IPS-NIHi7 (cell line): ENCODE data around the gene DHX34.
"Not testable (repeated sequence)": the region's sequence is repeated elsewhere in the genome, so short reads cannot be mapped to it uniquely, and the experiment has no call there.

Source experiments
- DNase-seq: peaks from one replicate; pipeline ENCODE4 v3.0.0; 2012; ENCODE audit warnings: mixed read lengths; ENCODE audit errors: extremely low spot score

The DHX34 gene, protein sequence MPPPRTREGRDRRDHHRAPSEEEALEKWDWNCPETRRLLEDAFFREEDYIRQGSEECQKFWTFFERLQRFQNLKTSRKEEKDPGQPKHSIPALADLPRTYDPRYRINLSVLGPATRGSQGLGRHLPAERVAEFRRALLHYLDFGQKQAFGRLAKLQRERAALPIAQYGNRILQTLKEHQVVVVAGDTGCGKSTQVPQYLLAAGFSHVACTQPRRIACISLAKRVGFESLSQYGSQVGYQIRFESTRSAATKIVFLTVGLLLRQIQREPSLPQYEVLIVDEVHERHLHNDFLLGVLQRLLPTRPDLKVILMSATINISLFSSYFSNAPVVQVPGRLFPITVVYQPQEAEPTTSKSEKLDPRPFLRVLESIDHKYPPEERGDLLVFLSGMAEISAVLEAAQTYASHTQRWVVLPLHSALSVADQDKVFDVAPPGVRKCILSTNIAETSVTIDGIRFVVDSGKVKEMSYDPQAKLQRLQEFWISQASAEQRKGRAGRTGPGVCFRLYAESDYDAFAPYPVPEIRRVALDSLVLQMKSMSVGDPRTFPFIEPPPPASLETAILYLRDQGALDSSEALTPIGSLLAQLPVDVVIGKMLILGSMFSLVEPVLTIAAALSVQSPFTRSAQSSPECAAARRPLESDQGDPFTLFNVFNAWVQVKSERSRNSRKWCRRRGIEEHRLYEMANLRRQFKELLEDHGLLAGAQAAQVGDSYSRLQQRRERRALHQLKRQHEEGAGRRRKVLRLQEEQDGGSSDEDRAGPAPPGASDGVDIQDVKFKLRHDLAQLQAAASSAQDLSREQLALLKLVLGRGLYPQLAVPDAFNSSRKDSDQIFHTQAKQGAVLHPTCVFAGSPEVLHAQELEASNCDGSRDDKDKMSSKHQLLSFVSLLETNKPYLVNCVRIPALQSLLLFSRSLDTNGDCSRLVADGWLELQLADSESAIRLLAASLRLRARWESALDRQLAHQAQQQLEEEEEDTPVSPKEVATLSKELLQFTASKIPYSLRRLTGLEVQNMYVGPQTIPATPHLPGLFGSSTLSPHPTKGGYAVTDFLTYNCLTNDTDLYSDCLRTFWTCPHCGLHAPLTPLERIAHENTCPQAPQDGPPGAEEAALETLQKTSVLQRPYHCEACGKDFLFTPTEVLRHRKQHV

DNA sequence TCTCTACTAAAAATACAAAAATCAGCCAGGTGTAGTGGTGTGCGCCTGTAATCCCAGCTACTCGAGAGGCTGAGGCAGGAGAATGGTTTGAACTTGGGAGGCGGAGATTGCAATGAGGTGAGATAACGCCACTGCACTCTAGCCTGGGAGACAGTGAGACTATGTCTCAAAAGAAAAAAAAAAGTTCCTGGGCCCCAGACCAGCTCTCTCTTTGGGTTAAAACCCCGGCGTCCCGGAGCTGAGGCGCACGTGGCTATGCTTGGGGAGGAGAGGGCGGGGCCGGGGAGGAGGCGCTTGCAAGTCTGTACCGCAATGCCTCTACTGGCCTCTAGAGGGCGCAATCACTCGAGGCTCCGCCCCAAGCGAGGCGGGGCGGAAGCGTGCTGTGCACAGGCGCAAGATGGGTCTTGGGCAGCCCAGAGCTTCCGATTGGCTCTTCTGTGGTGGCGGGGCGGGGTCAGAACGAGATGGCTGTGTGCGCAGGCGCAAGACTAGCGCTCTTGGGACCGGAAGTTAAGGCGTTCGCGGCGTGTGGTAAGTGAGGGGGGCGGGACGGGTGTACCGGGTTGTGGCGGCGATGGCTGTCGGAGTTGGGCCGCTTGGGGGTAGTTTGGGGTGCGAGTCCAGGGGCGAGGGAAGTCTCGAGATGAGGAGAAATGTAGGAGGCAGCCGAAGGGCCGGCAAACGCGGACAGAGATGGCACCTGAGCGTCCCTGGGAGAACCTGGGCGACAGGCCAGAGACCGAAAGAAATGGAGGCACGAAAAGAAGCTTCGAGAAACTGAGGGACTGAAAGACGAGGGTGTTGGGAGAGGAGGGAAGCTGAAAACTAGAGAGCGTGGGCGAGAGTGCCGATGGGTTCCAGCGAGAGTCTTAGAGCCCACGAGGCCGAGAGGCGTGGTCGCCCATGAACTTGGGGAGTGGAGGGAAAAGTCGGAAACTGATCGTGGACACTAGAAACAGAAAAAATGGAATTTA lies at the start of gene DHX34:
Gene DHX34 (plus strand): TSS at position 497 of the 977 bp plus-strand sequence. CDS start 3,716 bp downstream, outside the sequence.
- DNase-seq: peak; percentile 100

DNA sequence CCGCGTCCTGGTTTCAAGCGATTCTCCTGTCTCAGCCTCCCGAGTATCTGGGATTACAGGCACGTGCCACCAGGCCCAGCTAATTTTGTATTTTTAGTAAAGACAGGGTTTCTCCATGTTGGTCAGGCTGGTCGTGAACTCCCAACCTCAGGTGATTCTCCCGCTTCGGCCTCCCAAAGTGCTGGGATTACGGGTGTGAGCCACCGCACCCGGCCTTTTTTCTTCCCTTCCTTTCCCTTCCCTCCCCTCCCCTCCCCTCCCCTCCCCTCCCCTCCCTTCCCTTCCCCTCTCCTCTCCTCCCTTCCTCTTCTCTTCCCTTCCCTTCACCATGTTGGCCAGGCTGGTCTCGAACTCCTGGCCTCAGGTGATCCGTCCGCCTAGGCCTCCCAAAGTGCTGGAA lies 48.2 kb upstream of the DHX34 start:
- DNase-seq: not testable (repeated sequence)

DNA sequence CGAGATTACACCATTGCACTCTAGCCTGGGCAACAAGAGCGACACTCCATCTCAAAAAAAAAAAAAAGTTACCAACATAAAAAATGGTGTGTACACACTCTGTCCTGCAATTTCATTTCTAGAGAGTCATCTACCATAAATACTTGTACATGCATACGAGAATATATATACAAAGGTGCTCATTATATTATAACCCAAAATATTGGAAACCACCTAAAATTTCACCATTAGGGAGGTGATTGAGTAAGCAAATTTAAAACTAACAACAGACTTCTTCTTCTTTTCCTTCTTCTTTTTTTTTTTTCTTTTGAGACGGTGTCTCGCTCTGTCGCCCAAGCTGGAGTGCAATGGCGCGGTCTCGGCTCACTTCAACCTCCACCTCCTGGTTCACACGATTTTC lies 46.9 kb upstream of the DHX34 start:
- DNase-seq: no peak

DNA sequence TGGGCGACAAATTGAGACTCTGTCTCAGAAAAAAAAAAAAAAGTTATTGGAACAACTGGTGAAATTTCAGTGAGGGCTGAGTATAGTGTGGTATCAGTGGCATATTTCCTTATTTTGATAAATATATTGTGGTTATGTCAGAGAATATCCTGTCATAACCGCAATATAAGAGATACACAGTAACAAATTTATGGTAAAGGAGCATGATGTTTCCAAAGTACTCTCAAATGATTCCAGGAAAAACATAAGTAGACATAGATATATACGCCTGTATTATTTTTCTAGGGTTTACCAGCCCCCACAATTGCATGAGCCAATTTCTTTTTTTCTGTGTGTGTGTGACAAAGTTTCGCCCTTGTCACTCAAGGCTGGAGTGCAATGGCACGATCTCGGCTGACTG lies 45.1 kb upstream of the DHX34 start:
- no peak for DNase-seq

DNA sequence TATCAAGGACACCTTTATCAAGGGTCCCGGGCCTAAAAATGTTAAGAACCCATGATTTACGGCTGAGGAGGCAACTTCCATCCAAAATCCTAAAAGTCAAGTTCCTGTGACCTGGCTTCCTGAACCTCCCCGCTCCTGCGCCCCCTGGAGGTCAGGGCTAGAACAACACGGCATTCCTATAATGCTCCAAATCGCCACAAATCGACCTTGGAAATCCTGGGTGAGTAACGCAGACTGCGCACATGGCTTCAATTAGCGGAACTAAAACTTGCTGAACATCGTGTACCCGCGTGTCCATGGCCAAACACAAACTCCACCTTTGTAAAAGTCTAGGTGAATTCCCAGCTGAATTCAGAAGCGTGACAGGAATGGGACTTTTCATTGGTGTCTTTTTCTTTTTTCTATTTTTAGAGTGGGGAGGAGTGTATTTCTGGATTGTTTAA lies 43.8 kb upstream of the DHX34 start:
- peak; percentile 87 for DNase-seq

DNA sequence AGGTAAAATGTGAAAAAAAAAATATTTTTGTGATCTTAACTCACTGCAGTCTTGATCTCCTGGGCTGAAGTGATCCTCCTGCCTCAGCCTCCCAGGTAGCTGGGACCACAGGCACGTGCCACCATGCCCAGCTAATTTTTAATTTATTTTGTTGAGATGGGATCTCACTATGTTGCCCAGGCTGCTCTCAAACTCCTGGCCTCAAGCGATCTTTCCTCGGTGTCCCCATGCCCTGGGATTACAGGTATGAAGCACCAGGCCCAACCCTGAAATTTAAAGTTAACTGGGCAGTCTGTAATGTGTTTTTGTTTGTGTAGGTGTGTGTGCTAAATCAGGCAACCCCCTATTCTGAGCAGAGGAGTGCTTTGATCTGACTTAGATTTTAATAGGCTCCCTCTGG lies 42.8 kb upstream of the DHX34 start:
- DNase-seq: no peak

DNA sequence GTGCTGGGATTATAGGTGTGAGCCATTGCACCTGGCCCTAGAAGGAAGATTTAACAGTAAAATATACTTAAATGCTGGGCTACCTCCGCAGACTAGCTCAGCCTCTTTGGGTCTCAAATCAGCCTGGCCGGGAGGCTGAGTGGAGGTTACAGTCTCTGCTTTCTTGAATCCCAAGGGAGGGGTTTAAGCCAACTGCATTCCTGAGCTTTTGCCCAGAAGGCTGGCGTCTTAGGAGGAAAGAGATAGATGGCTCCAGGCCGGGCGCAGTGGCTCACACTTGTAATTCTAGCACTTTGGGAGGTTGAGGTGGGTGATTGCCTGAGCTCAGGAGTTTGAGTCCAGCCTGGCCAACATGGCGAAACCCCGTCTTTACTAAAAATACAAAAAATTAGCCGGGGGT lies 40.1 kb upstream of the DHX34 start:
- no peak for DNase-seq

DNA sequence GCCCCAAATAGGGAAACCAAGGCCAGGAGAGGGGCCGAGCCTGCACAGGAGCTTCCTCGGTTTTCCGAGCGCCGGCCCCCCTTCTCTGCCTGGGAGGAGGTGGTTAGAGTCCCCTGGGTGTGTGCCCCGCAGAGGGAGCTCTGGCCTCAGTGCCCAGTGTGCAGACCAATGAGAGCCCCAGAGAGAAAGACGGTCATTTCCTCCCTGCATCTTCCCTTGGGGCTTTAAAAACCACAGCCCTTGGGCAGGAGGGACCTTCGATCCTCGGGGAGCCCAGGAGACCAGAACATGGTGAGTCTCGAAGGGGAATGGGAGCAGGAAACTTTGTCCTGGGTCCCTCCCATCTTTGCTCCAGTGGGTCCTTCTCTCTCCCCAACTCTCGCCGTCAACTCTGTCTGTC lies 39.5 kb upstream of the DHX34 start, which contains the start of gene C5AR1:
Gene C5AR1 (plus strand): TSS at position 254 of the 400 bp plus-strand sequence. CDS start 35 bp downstream, at position 289.
- DNase-seq: no peak

DNA sequence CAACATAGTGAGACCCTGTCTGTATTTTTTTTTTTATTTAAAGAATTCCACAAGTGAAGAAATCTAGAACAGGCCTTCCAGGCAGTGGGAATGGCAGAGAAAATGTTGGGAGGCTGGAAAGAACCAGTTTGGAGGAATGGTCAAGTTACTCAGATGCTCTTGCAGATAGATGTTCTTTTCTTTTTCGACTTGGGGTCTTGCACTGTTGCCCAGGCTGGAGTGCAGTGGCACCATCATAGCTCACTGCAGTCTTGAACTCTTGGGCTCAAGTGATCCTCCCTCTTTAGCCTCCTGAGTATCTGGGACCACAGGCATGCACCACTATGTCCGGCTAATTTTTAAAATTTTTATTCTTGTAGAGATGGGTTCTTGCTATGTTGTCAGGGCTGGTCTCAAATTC lies 38.8 kb upstream of the DHX34 start:
- DNase-seq: no peak

DNA sequence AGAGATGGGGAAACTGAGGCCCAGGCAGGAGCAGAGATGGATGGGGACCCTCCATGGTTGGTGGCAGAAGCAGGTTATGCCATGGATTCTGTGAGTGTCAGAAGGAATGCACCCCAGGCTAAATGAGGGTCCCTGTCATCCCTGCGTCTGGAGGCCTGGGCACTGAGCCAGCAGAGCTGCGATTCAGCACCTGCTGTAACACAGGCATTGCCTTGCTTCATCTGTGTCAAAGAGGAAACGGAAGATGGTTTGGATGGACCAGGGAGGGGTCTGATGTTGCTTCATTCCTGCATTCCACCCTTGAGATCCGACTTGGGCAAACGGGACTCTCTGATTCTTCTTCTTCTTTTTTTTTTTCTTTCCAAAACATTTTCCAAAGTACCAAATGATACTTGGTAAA lies 38.3 kb upstream of the DHX34 start:
- DNase-seq: no peak

DNA sequence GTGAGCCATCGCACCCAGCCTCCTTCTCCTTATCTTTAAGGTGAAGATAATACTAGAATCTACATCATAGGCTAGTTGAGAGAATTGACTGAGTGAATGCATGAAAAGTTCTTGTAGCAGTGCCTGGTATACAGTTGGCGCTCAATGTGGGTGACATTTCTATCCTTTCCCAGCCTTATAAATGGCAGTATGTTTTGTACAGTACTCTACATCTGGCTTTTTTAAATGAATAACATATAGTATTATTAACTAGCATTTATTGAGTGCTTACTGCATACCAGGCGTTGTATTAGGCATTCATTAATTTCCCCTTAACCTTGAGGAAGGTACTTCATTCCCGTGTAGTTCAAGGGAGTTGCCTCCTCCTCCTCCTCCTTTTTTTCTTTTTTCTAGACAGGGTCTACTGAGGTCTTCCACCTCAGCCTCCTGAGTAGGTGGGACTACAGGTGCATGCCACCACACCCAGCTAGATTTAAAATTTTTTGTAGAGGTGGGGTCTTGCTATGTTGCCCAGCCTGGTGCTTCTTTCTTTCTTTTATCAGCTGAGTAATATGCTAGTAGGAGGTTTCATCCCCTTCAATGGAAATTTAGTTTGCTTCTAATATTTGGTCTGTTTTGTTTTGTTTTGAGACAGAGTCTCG lies 36.6 kb upstream of the DHX34 start:
- no peak for DNase-seq

DNA sequence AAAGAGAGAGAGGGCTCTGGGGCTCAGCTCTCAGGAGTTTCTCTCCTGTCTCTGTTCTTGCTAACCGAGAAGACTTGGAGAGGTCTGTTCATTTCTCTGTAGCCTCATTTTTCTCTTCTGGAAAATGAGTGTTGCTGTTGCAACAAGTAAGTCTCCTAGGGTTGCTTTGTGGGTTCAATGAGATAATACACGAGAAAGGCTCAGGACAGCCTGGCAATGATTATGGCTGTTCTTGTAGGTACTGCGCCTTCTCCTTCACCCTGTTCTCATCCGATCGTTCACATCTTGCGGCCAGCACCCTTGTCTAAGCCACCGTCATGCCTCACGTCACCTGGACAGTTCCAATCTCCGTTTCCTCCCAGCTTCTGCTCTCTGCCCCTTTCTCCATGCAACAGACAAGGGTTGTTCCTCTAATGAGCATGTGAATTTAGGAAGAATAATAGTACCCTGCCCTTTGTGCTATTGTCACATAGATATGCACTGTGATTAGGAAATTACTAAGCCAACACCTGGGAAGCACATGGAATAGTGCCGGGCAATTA lies 35.3 kb upstream of the DHX34 start:
- no peak for DNase-seq

DNA sequence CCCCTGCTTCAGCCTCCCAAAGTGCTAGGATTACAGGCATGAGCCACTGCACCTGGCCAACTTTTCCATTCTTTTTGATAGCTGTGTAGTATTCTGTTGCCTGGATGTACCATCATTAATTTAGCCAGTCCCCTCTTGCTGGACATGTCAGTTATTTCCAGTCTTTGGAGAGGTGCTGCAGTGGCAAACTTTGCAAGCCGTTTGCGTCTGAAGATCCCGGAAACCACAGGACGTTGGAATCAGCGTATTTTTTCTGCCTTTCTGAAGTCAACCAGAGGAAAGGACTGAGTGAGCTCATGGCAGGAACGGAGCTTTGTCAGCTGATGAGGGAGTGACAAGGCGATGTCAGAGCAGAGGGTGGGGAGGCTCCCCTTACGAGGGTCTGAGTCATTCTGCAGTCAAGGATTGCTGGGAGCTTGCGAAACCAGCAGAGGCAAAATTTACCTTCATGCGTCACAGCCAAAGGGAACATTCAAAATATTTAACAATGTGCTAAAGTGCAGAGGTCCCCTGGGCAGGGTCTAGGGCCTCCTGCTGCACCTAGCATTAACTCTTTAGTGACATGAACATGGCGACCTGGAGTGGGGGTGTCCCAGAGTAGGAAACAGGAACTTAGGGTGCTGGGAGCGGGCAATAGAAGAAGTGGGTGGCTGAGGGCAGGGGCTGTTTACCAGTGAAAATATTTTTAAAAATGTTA lies 33.8 kb upstream of the DHX34 start:
- DNase-seq: peak; percentile 63

DNA sequence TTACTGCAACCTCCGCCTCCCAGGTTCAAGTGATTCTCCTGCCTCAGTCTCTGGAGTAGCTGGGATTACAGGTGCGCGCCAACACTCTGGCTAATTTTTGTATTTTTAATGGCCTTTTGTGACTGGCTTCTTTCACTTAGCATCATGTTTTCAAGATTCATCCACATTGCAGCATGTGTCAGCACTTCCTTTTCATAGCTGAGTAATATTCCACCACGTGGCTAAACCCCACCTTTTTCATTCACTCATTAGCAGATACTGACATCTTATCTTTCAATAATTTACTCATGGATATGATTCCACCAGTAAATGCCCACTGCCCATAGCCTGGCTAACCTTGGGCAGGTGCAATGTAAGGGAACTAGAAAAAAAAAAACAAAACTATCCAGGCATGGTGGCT lies 32.6 kb upstream of the DHX34 start:
- no peak for DNase-seq

DNA sequence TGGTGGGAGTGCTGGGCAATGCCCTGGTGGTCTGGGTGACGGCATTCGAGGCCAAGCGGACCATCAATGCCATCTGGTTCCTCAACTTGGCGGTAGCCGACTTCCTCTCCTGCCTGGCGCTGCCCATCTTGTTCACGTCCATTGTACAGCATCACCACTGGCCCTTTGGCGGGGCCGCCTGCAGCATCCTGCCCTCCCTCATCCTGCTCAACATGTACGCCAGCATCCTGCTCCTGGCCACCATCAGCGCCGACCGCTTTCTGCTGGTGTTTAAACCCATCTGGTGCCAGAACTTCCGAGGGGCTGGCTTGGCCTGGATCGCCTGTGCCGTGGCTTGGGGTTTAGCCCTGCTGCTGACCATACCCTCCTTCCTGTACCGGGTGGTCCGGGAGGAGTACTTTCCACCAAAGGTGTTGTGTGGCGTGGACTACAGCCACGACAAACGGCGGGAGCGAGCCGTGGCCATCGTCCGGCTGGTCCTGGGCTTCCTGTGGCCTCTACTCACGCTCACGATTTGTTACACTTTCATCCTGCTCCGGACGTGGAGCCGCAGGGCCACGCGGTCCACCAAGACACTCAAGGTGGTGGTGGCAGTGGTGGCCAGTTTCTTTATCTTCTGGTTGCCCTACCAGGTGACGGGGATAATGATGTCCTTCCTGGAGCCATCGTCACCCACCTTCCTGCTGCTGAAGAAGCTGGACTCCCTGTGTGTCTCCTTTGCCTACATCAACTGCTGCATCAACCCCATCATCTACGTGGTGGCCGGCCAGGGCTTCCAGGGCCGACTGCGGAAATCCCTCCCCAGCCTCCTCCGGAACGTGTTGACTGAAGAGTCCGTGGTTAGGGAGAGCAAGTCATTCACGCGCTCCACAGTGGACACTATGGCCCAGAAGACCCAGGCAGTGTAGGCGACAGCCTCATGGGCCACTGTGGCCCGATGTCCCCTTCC lies 28.9 kb upstream of the DHX34 start:
- DNase-seq: no peak

DNA sequence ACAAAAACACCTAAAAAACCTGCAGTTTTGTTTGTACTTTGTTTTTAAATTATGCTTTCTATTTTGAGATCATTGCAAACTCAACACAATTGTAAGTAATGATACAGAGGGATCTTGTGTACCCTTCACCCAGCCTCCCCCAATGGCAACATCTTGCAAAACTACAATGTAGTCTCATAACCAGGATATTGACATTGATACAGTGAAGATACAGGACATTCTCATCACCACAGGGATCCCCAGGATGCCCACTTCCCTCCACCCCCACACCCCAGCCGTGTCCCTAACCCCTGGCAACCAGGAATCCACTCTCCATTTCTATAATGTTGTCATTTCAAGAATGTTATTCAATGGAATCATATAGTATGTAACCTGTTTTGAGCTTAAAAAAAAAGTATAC lies 27.5 kb upstream of the DHX34 start:
- no peak for DNase-seq

DNA sequence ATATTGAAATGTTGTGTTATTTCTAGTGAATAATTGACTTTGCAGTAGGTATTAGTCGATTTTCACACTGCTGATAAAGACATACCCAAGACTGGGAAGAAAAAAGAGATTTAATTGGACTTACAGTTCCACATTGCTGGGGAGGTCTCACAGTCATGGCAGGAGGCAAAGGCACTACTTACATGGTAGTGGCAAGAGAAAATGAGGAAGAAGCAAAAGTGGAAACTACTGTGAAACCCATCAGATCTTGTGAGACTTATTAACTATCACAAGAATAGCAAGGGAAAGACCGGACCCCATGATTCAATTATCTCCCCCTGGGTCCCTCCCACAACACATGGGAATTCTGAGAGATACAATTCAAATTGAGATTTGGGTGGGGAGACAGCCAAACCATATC lies 27.1 kb upstream of the DHX34 start:
- no peak for DNase-seq

DNA sequence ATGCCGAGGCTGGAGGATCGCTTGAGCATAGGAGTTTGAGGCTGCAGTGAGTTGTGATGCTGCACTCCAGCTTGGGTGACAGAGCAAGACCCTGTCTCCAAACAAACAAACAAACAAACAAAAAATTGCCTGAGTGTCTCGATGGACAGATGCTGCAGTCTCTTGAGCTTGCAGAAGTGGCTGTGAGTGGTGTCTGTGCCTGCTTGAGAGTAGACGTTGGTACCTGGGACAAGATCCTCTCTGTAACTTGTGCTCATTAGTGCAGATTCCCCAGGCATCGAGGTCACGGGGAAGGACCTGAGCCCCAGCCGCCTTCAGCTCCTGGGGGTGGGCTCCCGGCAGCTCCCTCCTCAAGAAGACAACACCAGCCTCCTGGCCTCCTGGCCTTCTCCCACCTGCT lies 25.7 kb upstream of the DHX34 start:
- no peak for DNase-seq
